ENCODE data around the gene MYCBP.
"Not testable (repeated sequence)": the region's sequence is repeated elsewhere in the genome, so short reads cannot be mapped to it uniquely, and the experiment has no call there.

The MYCBP gene

DNA sequence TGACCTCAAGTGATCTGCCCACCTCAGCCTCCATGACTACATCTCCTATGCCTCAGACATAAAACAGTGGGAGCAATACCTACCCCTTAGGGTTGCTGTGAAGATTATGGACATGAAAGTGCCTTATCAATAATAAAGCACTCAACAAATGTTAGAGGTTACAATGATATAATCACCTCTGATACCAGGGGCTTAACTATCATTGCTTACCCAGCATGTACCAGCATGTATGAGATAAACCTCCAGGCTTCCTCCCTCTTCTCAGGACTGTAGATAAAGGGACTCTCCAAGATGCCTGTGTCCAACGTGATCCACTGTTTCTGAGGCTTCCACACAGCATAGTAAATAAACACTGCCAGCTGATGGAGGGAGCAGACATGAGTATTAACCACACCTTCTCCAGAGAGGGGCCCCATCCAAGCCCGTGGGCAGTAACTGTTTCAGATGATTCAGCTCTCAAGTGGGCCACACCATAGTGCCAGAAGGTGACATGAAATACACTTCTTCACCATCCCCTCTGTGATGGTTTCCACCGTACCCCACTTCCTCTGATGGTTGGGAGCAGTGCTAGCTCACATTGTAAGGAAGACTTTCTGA lies 42.3 kb upstream of the MYCBP start:
- Histone ChIP-seq H3K27ac (ENCODE audit: extremely low read depth, low read depth, low read length) (no peak overlapping the region), H3K4me1 (ENCODE audit: control insufficient read depth, insufficient read depth, low read length) (no peaks in the 10 kb centered on the region), H3K36me3 (ENCODE audit: control insufficient read depth in 2 of 2, insufficient read depth in 1 of 2, low read length in 2 of 2) (no peaks in the 10 kb centered on the region), H3K9me3 (ENCODE audit: control insufficient read depth, insufficient read depth, low read depth, low read length) (no peaks in the 10 kb centered on the region), H3K4me3 (ENCODE audit: low read depth, low read length) (no peak overlapping the region)
- CTCF ChIA-PET = interaction anchor here (0.9 kb wide), 1 partner anchor 764 kb away, joined by 3 read pairs; no protein-coding TSS in a partner anchor
- POLR2A ChIA-PET = no interaction called here
- TF ChIP-seq ZNF211 (tag by site-specific recombination; IDR thresholded peaks at IDR 0.05; ENCODE audit: low read depth) = no peak
- TF ChIP-seq HOXA7 (CRISPR knock-in tag; IDR thresholded peaks at IDR 0.05; ENCODE audit: borderline replicate concordance) = no peak
- TF ChIP-seq ZFHX2 (tag by site-specific recombination; conservative IDR thresholded peaks at IDR 0.05) = peak; percentile 39
- TF ChIP-seq ZNF510 (tag by site-specific recombination; IDR thresholded peaks at IDR 0.05; ENCODE audit: insufficient replicate concordance) = no peak
- TF ChIP-seq, protein P1, sequence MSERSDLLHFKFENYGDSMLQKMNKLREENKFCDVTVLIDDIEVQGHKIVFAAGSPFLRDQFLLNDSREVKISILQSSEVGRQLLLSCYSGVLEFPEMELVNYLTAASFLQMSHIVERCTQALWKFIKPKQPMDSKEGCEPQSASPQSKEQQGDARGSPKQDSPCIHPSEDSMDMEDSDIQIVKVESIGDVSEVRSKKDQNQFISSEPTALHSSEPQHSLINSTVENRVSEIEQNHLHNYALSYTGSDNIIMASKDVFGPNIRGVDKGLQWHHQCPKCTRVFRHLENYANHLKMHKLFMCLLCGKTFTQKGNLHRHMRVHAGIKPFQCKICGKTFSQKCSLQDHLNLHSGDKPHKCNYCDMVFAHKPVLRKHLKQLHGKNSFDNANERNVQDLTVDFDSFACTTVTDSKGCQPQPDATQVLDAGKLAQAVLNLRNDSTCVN (tag by site-specific recombination; optimal IDR thresholded peaks at IDR 0.05) = no peak
- TF ChIP-seq OVOL3 (tag by site-specific recombination; IDR thresholded peaks at IDR 0.05) = no peak
- no peak for TF ChIP-seq GLI4 (tag by site-specific recombination; IDR thresholded peaks at IDR 0.05)
- 0 out of 2 replicates have a peak, but pooled peaks have one; percentile 7 for TF ChIP-seq OSR2 (tag by site-specific recombination; IDR thresholded peaks at IDR 0.05)
- TF ChIP-seq, protein P2, sequence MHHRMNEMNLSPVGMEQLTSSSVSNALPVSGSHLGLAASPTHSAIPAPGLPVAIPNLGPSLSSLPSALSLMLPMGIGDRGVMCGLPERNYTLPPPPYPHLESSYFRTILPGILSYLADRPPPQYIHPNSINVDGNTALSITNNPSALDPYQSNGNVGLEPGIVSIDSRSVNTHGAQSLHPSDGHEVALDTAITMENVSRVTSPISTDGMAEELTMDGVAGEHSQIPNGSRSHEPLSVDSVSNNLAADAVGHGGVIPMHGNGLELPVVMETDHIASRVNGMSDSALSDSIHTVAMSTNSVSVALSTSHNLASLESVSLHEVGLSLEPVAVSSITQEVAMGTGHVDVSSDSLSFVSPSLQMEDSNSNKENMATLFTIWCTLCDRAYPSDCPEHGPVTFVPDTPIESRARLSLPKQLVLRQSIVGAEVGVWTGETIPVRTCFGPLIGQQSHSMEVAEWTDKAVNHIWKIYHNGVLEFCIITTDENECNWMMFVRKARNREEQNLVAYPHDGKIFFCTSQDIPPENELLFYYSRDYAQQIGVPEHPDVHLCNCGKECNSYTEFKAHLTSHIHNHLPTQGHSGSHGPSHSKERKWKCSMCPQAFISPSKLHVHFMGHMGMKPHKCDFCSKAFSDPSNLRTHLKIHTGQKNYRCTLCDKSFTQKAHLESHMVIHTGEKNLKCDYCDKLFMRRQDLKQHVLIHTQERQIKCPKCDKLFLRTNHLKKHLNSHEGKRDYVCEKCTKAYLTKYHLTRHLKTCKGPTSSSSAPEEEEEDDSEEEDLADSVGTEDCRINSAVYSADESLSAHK (tag by site-specific recombination; IDR thresholded peaks at IDR 0.05) = 0 out of 2 replicates have a peak, but pooled peaks have one; percentile 35
- no peak for TF ChIP-seq KLF7 (tag by site-specific recombination; IDR thresholded peaks at IDR 0.05; ENCODE audit: borderline replicate concordance)
- TF ChIP-seq EGR2 (tag by site-specific recombination; IDR thresholded peaks at IDR 0.05; ENCODE audit: low read depth) = 0 out of 2 replicates have a peak, but pooled peaks have one; percentile 8
- TF ChIP-seq, protein P3, sequence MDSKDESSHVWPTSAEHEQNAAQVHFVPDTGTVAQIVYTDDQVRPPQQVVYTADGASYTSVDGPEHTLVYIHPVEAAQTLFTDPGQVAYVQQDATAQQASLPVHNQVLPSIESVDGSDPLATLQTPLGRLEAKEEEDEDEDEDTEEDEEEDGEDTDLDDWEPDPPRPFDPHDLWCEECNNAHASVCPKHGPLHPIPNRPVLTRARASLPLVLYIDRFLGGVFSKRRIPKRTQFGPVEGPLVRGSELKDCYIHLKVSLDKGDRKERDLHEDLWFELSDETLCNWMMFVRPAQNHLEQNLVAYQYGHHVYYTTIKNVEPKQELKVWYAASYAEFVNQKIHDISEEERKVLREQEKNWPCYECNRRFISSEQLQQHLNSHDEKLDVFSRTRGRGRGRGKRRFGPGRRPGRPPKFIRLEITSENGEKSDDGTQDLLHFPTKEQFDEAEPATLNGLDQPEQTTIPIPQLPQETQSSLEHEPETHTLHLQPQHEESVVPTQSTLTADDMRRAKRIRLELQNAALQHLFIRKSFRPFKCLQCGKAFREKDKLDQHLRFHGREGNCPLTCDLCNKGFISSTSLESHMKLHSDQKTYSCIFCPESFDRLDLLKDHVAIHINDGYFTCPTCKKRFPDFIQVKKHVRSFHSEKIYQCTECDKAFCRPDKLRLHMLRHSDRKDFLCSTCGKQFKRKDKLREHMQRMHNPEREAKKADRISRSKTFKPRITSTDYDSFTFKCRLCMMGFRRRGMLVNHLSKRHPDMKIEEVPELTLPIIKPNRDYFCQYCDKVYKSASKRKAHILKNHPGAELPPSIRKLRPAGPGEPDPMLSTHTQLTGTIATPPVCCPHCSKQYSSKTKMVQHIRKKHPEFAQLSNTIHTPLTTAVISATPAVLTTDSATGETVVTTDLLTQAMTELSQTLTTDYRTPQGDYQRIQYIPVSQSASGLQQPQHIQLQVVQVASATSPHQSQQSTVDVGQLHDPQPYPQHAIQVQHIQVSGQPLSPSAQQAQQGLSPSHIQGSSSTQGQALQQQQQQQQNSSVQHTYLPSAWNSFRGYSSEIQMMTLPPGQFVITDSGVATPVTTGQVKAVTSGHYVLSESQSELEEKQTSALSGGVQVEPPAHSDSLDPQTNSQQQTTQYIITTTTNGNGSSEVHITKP (tag by site-specific recombination; IDR thresholded peaks at IDR 0.05) = peak; percentile 93
- peak; percentile 79; the same call in 1 of the 2 replicates for TF ChIP-seq TCF7L2 (IDR thresholded peaks at IDR 0.05; ENCODE audit: borderline replicate concordance, low read depth, low read length)
- peak; percentile 91 for TF ChIP-seq ZIC2 (tag by site-specific recombination; IDR thresholded peaks at IDR 0.05)

DNA sequence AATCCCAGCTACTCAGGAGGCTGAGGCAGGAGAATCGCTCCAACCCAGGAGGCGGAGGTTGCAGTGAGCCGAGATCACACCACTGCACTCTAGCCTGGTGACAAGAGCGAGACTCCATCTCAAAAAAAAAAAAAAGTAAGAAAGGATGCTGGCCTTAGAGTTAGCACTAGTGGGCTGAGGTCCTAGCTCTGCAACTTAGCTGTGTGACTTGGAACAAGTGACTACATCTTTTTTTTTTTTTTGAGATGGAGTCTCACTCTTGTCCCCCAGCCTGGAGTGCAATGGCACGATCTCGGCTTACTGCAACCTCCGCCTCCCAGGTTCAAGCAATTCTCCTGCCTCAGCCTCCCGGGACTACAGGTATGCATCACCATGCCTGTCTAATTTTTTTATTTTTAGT lies 41.8 kb upstream of the MYCBP start:
- H3K4me3 ChIP-seq (ENCODE audit: low read depth, low read length); POLR2A ChIA-PET; H3K27ac ChIP-seq (ENCODE audit: extremely low read depth, low read depth, low read length); CTCF ChIA-PET; H3K36me3 ChIP-seq (ENCODE audit: control insufficient read depth in 2 of 2, insufficient read depth in 1 of 2, low read length in 2 of 2); H3K9me3 ChIP-seq (ENCODE audit: control insufficient read depth, insufficient read depth, low read depth, low read length); H3K4me1 ChIP-seq (ENCODE audit: control insufficient read depth, insufficient read depth, low read length): not testable (repeated sequence)

DNA sequence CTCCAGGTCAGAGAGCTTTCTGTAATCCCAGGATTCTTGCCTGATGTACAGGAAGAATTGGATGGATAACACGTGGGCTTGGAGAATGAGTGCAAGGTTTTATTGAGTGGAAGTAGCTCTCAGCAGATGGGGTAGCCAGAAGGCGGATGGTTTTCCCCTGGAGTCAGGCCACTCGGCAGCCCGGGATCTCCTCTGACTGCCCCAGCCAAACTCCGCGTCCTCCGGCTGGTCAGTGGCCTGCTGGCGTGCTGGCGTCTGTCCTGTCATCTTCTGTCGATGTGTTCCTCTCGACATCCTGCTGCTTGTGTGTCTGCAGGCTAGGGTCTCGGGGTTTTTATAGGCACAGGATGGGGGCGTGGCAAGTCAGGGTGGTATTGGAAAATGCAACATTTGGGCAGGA lies 35.7 kb upstream of the MYCBP start:
- Histone ChIP-seq H3K9me3 (ENCODE audit: control insufficient read depth, insufficient read depth, low read depth, low read length) (no peaks in the 10 kb centered on the region), H3K4me3 (ENCODE audit: low read depth, low read length) (no peak overlapping the region), H3K27ac (ENCODE audit: extremely low read depth, low read depth, low read length) (no peak overlapping the region), H3K36me3 (ENCODE audit: control insufficient read depth in 2 of 2, insufficient read depth in 1 of 2, low read length in 2 of 2) (no peaks in the 10 kb centered on the region), H3K4me1 (ENCODE audit: control insufficient read depth, insufficient read depth, low read length) (no peaks in the 10 kb centered on the region)
- ChIA-PET POLR2A (no interaction called here), CTCF (no interaction called here)
- TF ChIP-seq ZBTB1 (tag by site-specific recombination; IDR thresholded peaks at IDR 0.05) = no peak
- TF ChIP-seq ZNF677 (tag by site-specific recombination; IDR thresholded peaks at IDR 0.05) = no peak
- TF ChIP-seq ZNF560 (tag by site-specific recombination; IDR thresholded peaks at IDR 0.05; ENCODE audit: borderline replicate concordance) = no peak
- no peak for TF ChIP-seq ZNF544 (tag by site-specific recombination; IDR thresholded peaks at IDR 0.05)
- no peak for TF ChIP-seq TRIM28 (IDR thresholded peaks at IDR 0.05; ENCODE audit: borderline replicate concordance, low read length)
- no peak for TF ChIP-seq ZNF37A (tag by site-specific recombination; IDR thresholded peaks at IDR 0.05)
- TF ChIP-seq ZBTB48 (tag by site-specific recombination; IDR thresholded peaks at IDR 0.05) = no peak
- no peak for TF ChIP-seq ZNF623 (tag by site-specific recombination; IDR thresholded peaks at IDR 0.05)
- TF ChIP-seq ZNF211 (tag by site-specific recombination; IDR thresholded peaks at IDR 0.05; ENCODE audit: low read depth) = no peak
- no peak for TF ChIP-seq ZNF23 (tag by site-specific recombination; IDR thresholded peaks at IDR 0.05; ENCODE audit: borderline replicate concordance)
- no peak for TF ChIP-seq ZNF202 (tag by site-specific recombination; IDR thresholded peaks at IDR 0.05; ENCODE audit: borderline replicate concordance)
- no peak for TF ChIP-seq ZNF146 (tag by site-specific recombination; IDR thresholded peaks at IDR 0.05)
- no peak for TF ChIP-seq ZBTB7A (tag by site-specific recombination; IDR thresholded peaks at IDR 0.05; ENCODE audit: low read depth)
